ENCODE results near the gene ATP5F1C. TPM values are rescaled to one million over a fixed set of nuclear protein-coding genes. Genes with fewer than 3 reads are reported as not detected.
"Not testable (repeated sequence)": the region's sequence is repeated elsewhere in the genome, so short reads cannot be mapped to it uniquely, and the experiment has no call there.

The ATP5F1C gene
- polyA plus RNA-seq, 4 donors, result 361 to 384 (median 370) TPM

DNA sequence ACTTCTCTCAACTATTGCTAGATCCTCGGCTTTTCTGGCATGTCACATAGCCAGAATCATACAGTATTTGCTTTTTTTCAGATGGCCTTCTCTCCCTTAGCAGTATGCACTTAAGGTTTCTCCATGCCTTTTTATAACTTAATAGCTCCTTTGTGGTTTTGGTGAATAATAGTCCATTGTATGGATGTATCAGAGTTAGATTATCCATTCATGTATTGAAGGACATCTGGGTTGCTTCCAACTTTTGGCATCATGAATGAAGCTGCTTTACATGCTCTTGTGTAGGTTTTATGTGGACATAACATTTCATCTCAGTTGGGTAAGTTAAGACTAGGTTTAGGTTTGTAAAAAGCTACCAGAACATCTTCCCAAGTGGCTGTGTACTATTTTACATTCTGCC, 4.6 kb downstream of the ATP5F1C start:
- DNase-seq (ENCODE audit: low read depth in 4 of 4, low spot score in 3 of 4), result no peak

DNA sequence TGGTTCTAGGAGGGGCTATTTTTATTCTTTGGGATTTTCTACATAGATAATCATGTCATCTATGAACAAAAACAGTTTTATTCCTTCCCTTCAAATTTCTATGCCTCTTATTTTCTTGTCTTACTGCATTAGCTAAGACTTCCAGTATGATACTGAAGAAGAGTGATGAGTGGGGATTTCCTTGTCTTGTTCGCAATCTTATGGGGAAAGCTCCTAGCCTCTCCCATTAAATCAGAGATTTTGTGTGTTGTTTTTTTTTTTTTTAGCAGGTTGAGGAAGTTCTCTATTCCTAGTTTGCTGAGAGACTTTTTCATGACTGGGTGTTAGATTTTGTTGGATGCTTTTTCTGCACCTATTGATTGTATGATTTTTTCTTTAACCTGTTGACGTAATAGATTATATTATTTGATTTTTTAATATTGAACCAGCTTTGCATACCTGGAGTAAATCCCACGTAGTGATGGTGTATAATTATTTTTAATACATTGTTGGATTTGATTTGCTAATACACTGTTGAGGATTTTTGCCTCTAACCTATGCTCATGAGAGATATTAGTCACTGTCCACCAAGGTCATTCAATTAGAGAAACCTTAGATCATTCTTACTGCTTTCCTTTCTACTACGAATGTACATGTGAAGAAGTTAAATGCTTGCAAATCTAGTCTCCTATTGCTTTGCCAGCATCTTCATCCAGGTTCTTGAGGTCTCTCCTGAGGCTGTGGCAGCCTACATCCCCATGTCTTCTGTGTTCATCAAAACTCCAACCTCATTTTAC, 6.5 kb downstream of the ATP5F1C start:
- DNase-seq (ENCODE audit: low read depth in 4 of 4, low spot score in 3 of 4), result no peak

- no peak for DNase-seq (ENCODE audit: low read depth in 4 of 4, low spot score in 3 of 4)
These were observed 7.6 kb downstream of the ATP5F1C start for GRCh38 chr10:7795605-7796004.

DNA sequence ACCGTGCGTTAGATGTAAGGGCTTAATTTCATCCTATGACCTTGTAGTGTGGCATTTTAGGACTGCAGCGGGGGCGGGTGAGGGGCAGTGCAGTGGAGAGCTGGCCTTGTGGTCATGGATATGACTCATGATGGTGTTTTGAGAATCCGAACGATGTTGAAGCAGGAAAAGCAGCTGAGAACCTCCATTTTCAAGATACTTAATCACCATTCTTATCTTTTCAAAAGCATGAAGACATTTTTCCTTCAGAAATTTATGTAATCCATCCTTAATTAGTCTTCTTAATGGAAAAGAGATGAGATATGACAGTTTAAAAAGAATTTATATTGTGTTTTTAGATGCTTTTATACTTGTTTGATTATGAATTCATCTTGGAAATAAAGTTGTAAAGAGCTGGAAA, 9.6 kb downstream of the ATP5F1C start:
- DNase-seq (ENCODE audit: low read depth in 4 of 4, low spot score in 3 of 4), result no peak

DNA sequence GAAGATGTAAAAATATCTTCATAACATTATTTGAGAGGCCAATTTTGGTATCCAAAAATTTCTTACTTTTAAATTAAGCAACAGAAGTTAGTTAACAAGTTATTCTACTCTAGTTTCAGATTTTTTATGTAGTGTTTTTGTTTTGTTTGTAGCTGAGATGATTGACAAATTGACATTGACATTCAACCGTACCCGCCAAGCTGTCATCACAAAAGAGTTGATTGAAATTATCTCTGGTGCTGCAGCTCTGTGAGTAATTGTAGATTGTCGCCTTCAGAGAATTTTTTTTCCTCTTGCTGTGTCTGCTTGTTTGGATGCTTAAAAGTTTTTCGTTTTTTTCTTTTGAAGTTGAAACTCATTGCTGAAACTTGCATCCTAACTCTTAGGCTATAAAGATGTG, 14.6 kb downstream of the ATP5F1C start:
- no peak for DNase-seq (ENCODE audit: low read depth in 4 of 4, low spot score in 3 of 4)

- DNase-seq (ENCODE audit: low read depth in 4 of 4, low spot score in 3 of 4), result no peak
These were observed 16.2 kb downstream of the ATP5F1C start for GRCh38 chr10:7804216-7804615.

- DNase-seq (ENCODE audit: low read depth in 4 of 4, low spot score in 3 of 4), result no peak
These were observed 16.8 kb downstream of the ATP5F1C start for GRCh38 chr10:7804741-7805140.

GRCh38 chr10:7808686-7809267, 20.8 kb downstream of the ATP5F1C start:
- DNase-seq (ENCODE audit: low read depth in 4 of 4, low spot score in 3 of 4), result no peak

DNA sequence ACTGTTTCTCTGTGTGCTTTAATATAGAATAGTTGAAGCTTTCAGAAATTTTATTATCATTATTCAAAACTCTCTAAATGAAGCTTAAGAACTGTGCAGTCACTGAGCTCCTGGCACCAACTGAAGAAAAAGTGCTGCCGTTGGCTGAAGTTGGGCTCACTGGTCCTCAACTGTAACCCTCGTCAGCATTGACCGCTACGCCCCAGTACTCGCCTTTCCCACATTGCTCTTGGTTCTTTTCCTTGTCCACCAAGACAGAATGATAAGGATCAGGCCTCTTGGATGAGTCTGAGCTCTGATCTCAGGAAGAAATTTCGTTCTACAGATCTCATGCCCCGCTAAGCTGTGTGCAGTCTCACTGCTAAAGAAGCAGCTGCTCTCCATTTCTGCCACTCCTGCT, 22.5 kb downstream of the ATP5F1C start:
- DNase-seq (ENCODE audit: low read depth in 4 of 4, low spot score in 3 of 4), result no peak

GRCh38 chr10:7811000-7811399, 23.0 kb downstream of the ATP5F1C start:
- no peak for DNase-seq (ENCODE audit: low read depth in 4 of 4, low spot score in 3 of 4)

- DNase-seq (ENCODE audit: low read depth in 4 of 4, low spot score in 3 of 4), result not testable (repeated sequence)
These were observed 23.8 kb downstream of the ATP5F1C start for GRCh38 chr10:7811743-7812142.

GRCh38 chr10:7813481-7813880, 25.5 kb downstream of the ATP5F1C start:
- DNase-seq (ENCODE audit: low read depth in 4 of 4, low spot score in 3 of 4), result no peak

DNA sequence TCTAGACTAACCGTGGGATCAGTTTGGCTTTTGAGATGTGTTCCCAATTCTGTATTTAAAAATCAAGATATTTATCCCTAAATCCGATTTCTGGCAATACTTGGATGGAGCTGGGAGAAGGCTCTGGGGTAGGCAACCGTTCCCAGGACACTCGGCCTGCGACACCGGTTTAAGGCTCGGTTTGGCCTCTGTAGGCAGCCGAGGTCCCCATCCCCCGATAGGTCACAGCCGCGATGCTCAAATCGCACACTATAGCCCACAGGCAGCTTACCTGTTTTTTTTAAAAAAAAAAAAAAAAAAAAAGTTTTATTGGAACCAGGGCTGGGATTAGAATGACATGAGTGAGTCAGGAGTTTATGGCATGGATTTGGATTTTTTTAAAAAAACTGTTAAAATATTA, 29.6 kb downstream of the ATP5F1C start:
- no peak for DNase-seq (ENCODE audit: low read depth in 4 of 4, low spot score in 3 of 4)

GRCh38 chr10:7817984-7818294, 30.0 kb downstream of the ATP5F1C start:
- no peak for DNase-seq (ENCODE audit: low read depth in 4 of 4, low spot score in 3 of 4)

- DNase-seq (ENCODE audit: low read depth in 4 of 4, low spot score in 3 of 4), result peak; percentile 82 to 88 (median 84)
These were observed 30.5 kb downstream of the ATP5F1C start, which contains the start of gene TAF3 for GRCh38 chr10:7818295-7819120. Gene TAF3 (plus strand): TSS chr10:7818505. CDS start chr10:7818710, 205 bp downstream.

GRCh38 chr10:7819121-7819460, 31.1 kb downstream of the ATP5F1C start:
- peak; percentile 13 to 26 (median 15) for DNase-seq (ENCODE audit: low read depth in 4 of 4, low spot score in 3 of 4)

DNA sequence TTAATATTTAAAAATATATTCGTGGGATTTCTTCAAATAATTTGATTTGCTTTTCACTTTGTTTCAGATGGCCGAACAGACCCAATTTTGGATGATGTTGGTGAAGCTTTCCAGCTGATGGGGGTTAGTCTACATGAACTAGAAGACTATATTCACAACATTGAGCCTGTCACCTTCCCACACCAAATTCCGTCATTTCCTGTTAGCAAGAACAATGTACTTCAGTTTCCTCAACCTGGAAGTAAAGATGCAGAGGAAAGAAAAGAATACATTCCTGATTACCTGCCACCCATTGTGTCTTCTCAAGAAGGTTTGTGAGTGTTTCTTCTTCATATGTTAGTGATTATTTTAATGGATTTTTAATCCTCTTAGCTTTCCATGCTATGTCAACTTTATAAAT, 36.3 kb downstream of the ATP5F1C start:
- DNase-seq (ENCODE audit: low read depth in 4 of 4, low spot score in 3 of 4), result no peak

DNA sequence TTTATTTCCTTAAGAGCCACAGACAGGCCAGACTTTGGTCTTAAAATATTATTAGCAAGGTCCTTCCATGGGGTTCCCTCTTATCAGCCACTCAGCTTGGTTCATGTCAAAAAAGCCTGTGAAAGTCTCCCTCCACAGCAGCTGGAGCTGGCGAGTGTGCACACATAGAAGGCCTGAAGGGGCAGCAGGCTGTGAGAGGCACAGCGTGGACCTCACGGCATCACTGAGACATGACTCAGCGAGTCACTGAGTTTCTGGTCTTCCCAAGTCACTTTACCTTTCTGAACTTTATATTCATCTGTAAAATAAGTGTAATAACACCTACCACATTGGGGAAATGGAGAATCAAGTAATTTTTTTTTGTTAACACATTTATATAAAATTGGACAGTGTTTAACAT, 39.0 kb downstream of the ATP5F1C start:
- no peak for DNase-seq (ENCODE audit: low read depth in 4 of 4, low spot score in 3 of 4)

DNA sequence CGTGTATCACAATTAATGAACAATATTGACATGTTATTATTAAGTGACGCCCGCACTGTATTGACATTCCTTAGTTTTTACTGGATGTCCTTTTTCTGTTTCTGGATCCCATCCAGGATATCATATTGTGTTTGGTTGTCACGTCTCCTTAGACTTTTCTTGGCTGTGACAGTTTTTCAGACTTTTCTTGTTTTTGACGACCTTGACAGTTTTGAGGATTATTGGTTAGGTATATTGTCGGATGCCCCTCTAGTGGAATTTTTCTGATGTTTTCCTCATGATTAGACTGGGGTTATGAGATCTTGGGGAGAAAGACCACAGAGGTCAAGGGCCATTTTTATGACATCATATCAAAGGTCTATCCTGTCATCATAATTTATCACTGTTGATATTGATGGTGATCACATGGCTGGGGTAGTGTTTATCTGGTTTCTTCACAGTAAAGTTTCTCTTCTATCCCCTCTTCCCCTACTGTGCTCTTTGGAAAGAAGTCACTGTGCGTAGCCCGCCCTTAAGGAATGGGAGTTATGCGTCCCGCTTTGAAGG, 41.4 kb downstream of the ATP5F1C start:
- DNase-seq (ENCODE audit: low read depth in 4 of 4, low spot score in 3 of 4), result no peak

DNA sequence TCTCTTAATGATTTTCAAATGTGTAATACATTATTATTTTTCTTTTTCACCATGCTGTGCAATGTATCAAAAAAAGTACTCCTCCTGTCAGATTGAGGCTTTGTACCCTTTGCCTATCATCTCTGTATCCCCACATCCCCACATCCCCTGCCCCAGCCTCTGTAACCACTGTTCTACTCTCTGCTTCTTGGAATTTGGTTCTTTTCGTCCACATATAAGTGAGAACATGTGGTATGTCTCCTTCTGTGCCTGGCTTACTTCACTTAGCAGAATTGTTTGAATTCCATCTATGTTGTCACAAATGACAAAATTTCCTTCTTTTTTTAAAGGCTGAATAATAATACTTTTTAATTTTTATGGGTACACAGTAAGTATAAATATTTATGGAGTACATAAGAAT, 44.1 kb downstream of the ATP5F1C start:
- no peak for DNase-seq (ENCODE audit: low read depth in 4 of 4, low spot score in 3 of 4)

- no peak for DNase-seq (ENCODE audit: low read depth in 4 of 4, low spot score in 3 of 4)
These were observed 45.2 kb downstream of the ATP5F1C start for GRCh38 chr10:7833210-7833609.
